ENCODE data around the gene PEX7. TPM values are rescaled to one million over a fixed set of nuclear protein-coding genes. Genes with fewer than 3 reads are reported as not detected.

Gene PEX7
- total and polyA plus RNA-seq, 2 of the 8 experiments (the other 6 are each of a cell fraction or from before 2014, with no cell fraction given): 6.4 to 11.0 TPM

DNA sequence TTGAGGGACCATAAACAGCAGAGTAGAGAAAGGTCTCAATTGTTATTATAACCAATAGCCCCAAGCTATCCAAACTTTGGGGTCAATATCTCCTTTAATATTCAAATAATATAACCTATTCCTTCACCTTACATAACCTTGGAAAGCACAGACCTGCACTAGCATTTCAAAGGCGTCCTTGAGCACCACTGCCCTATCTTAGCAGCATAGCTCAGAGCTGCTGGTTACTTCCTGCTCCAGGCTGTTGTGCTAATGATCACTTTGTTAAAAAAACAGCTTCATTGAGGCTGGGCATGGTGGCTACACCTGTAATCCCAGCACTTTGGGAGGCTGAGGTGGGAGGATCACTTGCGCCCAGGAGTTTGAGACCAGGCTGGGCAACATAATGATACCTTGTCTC lies 110.2 kb downstream of the PEX7 start (continued):
- TF ChIP-seq, protein P1, sequence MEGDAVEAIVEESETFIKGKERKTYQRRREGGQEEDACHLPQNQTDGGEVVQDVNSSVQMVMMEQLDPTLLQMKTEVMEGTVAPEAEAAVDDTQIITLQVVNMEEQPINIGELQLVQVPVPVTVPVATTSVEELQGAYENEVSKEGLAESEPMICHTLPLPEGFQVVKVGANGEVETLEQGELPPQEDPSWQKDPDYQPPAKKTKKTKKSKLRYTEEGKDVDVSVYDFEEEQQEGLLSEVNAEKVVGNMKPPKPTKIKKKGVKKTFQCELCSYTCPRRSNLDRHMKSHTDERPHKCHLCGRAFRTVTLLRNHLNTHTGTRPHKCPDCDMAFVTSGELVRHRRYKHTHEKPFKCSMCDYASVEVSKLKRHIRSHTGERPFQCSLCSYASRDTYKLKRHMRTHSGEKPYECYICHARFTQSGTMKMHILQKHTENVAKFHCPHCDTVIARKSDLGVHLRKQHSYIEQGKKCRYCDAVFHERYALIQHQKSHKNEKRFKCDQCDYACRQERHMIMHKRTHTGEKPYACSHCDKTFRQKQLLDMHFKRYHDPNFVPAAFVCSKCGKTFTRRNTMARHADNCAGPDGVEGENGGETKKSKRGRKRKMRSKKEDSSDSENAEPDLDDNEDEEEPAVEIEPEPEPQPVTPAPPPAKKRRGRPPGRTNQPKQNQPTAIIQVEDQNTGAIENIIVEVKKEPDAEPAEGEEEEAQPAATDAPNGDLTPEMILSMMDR (IDR thresholded peaks at IDR 0.05; ENCODE audit: control extremely low read depth in 1 of 3, insufficient read depth in 1 of 3, low read depth in 1 of 3, low read length in 3 of 3): no peak
- no peak for TF ChIP-seq JUND (IDR thresholded peaks at IDR 0.05; ENCODE audit: low read length)

All from H1 (cell line).